GM23338 (cell line): Measurements from ENCODE around the gene PNLIP. TPM values are rescaled to one million over a fixed set of nuclear protein-coding genes. Genes with fewer than 3 reads are reported as not detected.

ENCODE experiments used
- ATAC-seq: fragments of 200-7000 bp; cut with Tn5 transposase; 3 replicates; pipeline ENCODE4 v1.9.1; 2020
- DNase-seq: peaks from one replicate; pipeline ENCODE4 v3.0.0-alpha.2; 2015; ENCODE audit warnings: low spot score
- H2AFZ ChIP-seq: fragments of 200-600 bp; sonication (generic); 2 replicates; pipeline ENCODE4 v1.8.0; 2016; ENCODE audit warnings: antibody characterized with exemption, mild to moderate bottlenecking, moderate library complexity
- H3F3A ChIP-seq: fragments of 200-600 bp; sonication (generic); replicated peaks from 2 replicates; pipeline ENCODE4 v1.8.0; 2017; ENCODE audit warnings: antibody characterized with exemption, mixed run types, low read depth
- H3K27ac ChIP-seq: fragments of 200-600 bp; sonication (generic); 2 replicates; pipeline ENCODE4 v1.6.1; 2016; ENCODE audit warnings: low read depth
- H3K27me3 ChIP-seq: fragments of 200-600 bp; sonication (generic); 2 replicates; pipeline ENCODE4 v1.8.0; 2016; ENCODE audit warnings: mild to moderate bottlenecking, mixed run types, moderate library complexity; ENCODE audit not compliant: insufficient read depth
- H3K36me3 ChIP-seq: fragments of 200-600 bp; sonication (generic); 2 replicates; pipeline ENCODE4 v1.8.0; 2016; ENCODE audit warnings: mild to moderate bottlenecking; ENCODE audit not compliant: insufficient read depth
- H3K4me1 ChIP-seq: fragments of 200-600 bp; sonication (generic); 2 replicates; pipeline ENCODE4 v1.8.0; 2016; ENCODE audit warnings: mild to moderate bottlenecking, moderate library complexity; ENCODE audit not compliant: insufficient read depth
- H3K4me2 ChIP-seq: fragments of 200-600 bp; sonication (generic); 2 replicates; pipeline ENCODE4 v1.7.1; 2017; ENCODE audit warnings: mixed run types
- H3K4me3 ChIP-seq: fragments of 200-600 bp; sonication (generic); 2 replicates; pipeline ENCODE4 v1.6.1; 2016; ENCODE audit warnings: mixed run types
- H3K79me2 ChIP-seq: fragments of 200-600 bp; sonication (generic); replicated peaks from 2 replicates; pipeline ENCODE4 v1.8.0; 2017; ENCODE audit warnings: mild to moderate bottlenecking; ENCODE audit not compliant: insufficient read depth
- H3K9me2 ChIP-seq: fragments of 200-600 bp; sonication (generic); 2 replicates; pipeline ENCODE4 v1.8.0; 2017; ENCODE audit not compliant: insufficient read depth
- H4K20me1 ChIP-seq: fragments of 200-600 bp; sonication (generic); replicated peaks from 2 replicates; pipeline ENCODE4 v1.8.0; 2017; ENCODE audit warnings: mild to moderate bottlenecking; ENCODE audit not compliant: insufficient read depth
- H3K27ac Mint-ChIP-seq: 2 replicates; pipeline ENCODE4 v1.8.0; 2020; ENCODE audit warnings: inconsistent platforms, mild to moderate bottlenecking, moderate library complexity, mixed read lengths
- H3K27me3 Mint-ChIP-seq: 3 replicates; pipeline ENCODE4 v1.8.0; 2022; ENCODE audit warnings: low read depth, mild to moderate bottlenecking, moderate library complexity, mixed read lengths, inconsistent platforms; ENCODE audit not compliant: insufficient read depth, poor library complexity
- H3K36me3 Mint-ChIP-seq: 3 replicates; pipeline ENCODE4 v1.8.0; 2021; ENCODE audit warnings: low read depth, mild to moderate bottlenecking, inconsistent platforms, moderate library complexity, mixed read lengths
- H3K4me1 Mint-ChIP-seq: 3 replicates; pipeline ENCODE4 v1.8.0; 2020; ENCODE audit warnings: mild to moderate bottlenecking, inconsistent platforms, mixed read lengths
- H3K4me3 Mint-ChIP-seq: 3 replicates; pipeline ENCODE4 v1.8.0; 2021; ENCODE audit warnings: moderate library complexity, mild to moderate bottlenecking, inconsistent platforms, mixed read lengths
- H3K9me3 Mint-ChIP-seq: 3 replicates; pipeline ENCODE4 v1.8.0; 2020; ENCODE audit warnings: moderate library complexity, mild to moderate bottlenecking, inconsistent platforms, mixed read lengths
- CTCF ChIP-seq, 2 experiments: fragments of 200-600 bp in 1 of 2; sonication (generic) in 1 of 2; conservative IDR thresholded peaks; 2 replicates each; pipeline versions ENCODE4 v1.5.1 to v1.6.1; 2016 to 2017; ENCODE audit warnings: antibody characterized with exemption in 2 of 2, low read depth in 2 of 2, mild to moderate bottlenecking in 2 of 2, moderate library complexity in 1 of 2
- JUNB ChIP-seq: IDR thresholded peaks from one replicate; pipeline ENCODE4 v1.6.1; 2016; ENCODE audit warnings: antibody characterized with exemption; ENCODE audit not compliant: unreplicated experiment
- POLR2AphosphoS5 ChIP-seq: IDR thresholded peaks from 2 replicates; pipeline ENCODE4 v1.6.1; 2016; ENCODE audit warnings: antibody characterized with exemption, low read depth
- ZNF114 ChIP-seq: fragments of 250-450 bp; sonication (Bioruptor Pico); IDR thresholded peaks from 2 replicates; pipeline ENCODE4 v1.5.0; 2020; ENCODE audit warnings: mild to moderate bottlenecking, moderate library complexity
- ZNF462 ChIP-seq: fragments of 250-450 bp; sonication (Bioruptor Pico); IDR thresholded peaks from 2 replicates; pipeline ENCODE4 v1.5.0; 2020; ENCODE audit warnings: mild to moderate bottlenecking, moderate library complexity
- polyA plus RNA-seq: library from polyadenylated mRNA; unstranded; fragments of >200 nt; fragmentation: Nextera tagmentation; extraction: Ambion mirVana; gene quantifications from 2 replicates; pipeline ENCODE4 v1.2.1, GENCODE V29; 2016
- total RNA-seq: library from RNA; depleted of rRNA; stranded (reverse); fragments of >200 nt; shearing (Covaris generic); gene quantifications from 2 replicates; pipeline ENCODE4 v1.2.3, GENCODE V29; 2014

Gene PNLIP
- total and polyA plus RNA-seq, 2 experiments from 2014 or later, result not detected

GRCh38 chr10:116524736-116525135 lies 21.0 kb upstream of the PNLIP start:
- Mint-ChIP-seq H3K4me3 (no peak overlapping the region), H3K9me3 (no peaks in the 10 kb centered on the region), H3K36me3 (no peaks in the 10 kb centered on the region), H3K27me3 (no peaks in the 10 kb centered on the region), H3K4me1 (no peaks in the 10 kb centered on the region), H3K27ac (no peak overlapping the region)
- H3K4me3 ChIP-seq, result no peak overlapping the region
- no peak overlapping the region for H2AFZ ChIP-seq
- no peaks in the 10 kb centered on the region for H3K27me3 ChIP-seq
- no peaks in the 10 kb centered on the region for H3F3A ChIP-seq
- no peaks in the 10 kb centered on the region for H3K4me1 ChIP-seq
- ATAC-seq (no peak), DNase-seq (no peak)
- no peak overlapping the region for H3K4me2 ChIP-seq
- H3K27ac ChIP-seq, result no peak overlapping the region
- no peaks in the 10 kb centered on the region for H4K20me1 ChIP-seq
- H3K36me3 ChIP-seq, result no peaks in the 10 kb centered on the region
- no peaks in the 10 kb centered on the region for H3K79me2 ChIP-seq
- TF ChIP-seq CTCF (conservative IDR thresholded peaks at IDR 0.05; ENCODE audit: low read depth in 2 of 2) (no peak), POLR2AphosphoS5 (no peak)
- H3K9me2 ChIP-seq, result no peaks in the 10 kb centered on the region; the same call in 1 of the 2 replicates

- no peak overlapping the region for H3K4me3 ChIP-seq
- H4K20me1 ChIP-seq, result no peaks in the 10 kb centered on the region
- H3K9me3 Mint-ChIP-seq, result no peaks in the 10 kb centered on the region
- H2AFZ ChIP-seq, result no peak overlapping the region
- ATAC-seq (no peak), DNase-seq (no peak)
- no peaks in the 10 kb centered on the region for H3K27me3 Mint-ChIP-seq
- H3K27me3 ChIP-seq, result no peaks in the 10 kb centered on the region
- H3K4me3 Mint-ChIP-seq, result no peak overlapping the region
- no peaks in the 10 kb centered on the region for H3K36me3 ChIP-seq
- H3K79me2 ChIP-seq, result no peaks in the 10 kb centered on the region
- no peaks in the 10 kb centered on the region; the same call in 1 of the 2 replicates for H3K9me2 ChIP-seq
- no peaks in the 10 kb centered on the region for H3K36me3 Mint-ChIP-seq
- no peak overlapping the region for H3K27ac Mint-ChIP-seq
- TF ChIP-seq CTCF (conservative IDR thresholded peaks at IDR 0.05; ENCODE audit: low read depth in 2 of 2), result no peak
- no peak for TF ChIP-seq JUNB
- TF ChIP-seq ZNF114 (CRISPR knock-in tag), result no peak
- no peak for TF ChIP-seq ZNF462 (CRISPR knock-in tag)
- H3K4me2 ChIP-seq, result no peak overlapping the region
- no peaks in the 10 kb centered on the region for H3F3A ChIP-seq
- no peak overlapping the region for H3K27ac ChIP-seq
- H3K4me1 Mint-ChIP-seq, result no peaks in the 10 kb centered on the region
- no peaks in the 10 kb centered on the region for H3K4me1 ChIP-seq
These were observed 19.5 kb upstream of the PNLIP start for GRCh38 chr10:116526219-116526618.
